ENCODE measurements around the gene DYSF.

DYSF gene

GRCh38 chr2:71716697-71717624 lies 263.6 kb downstream of the DYSF start:
- H3K27ac ChIP-seq: no peak overlapping the region
- no peak for TF ChIP-seq CTCF (conservative IDR thresholded peaks at IDR 0.05)
- no peak for TF ChIP-seq ZFX (IDR thresholded peaks at IDR 0.05)

GRCh38 chr2:71718686-71719085 lies 265.3 kb downstream of the DYSF start:
- no peak overlapping the region for H3K27ac ChIP-seq

GRCh38 chr2:71719520-71720282 lies 266.3 kb downstream of the DYSF start:
- TF ChIP-seq ZFX (IDR thresholded peaks at IDR 0.05) (no peak), CTCF (conservative IDR thresholded peaks at IDR 0.05) (no peak)

More at GRCh38 chr2:71718686-71719085, 265.3 kb downstream of the DYSF start:
- TF ChIP-seq CTCF (conservative IDR thresholded peaks at IDR 0.05) (no peak), ZFX (IDR thresholded peaks at IDR 0.05) (no peak)

GRCh38 chr2:71720283-71720560 lies 266.9 kb downstream of the DYSF start:
- no peak overlapping the region for H3K27ac ChIP-seq
- TF ChIP-seq ZFX (IDR thresholded peaks at IDR 0.05) (no peak), CTCF (conservative IDR thresholded peaks at IDR 0.05) (no peak)

More at GRCh38 chr2:71719520-71720282, 266.3 kb downstream of the DYSF start:
- H3K27ac ChIP-seq: no peak overlapping the region

- TF ChIP-seq CTCF (conservative IDR thresholded peaks at IDR 0.05) (no peak), ZFX (IDR thresholded peaks at IDR 0.05) (no peak)
- H3K27ac ChIP-seq: no peak overlapping the region
Observed at GRCh38 chr2:71720596-71721361, 267.4 kb downstream of the DYSF start.

GRCh38 chr2:71721362-71721665 lies 268.0 kb downstream of the DYSF start:
- no peak overlapping the region for H3K27ac ChIP-seq
- TF ChIP-seq CTCF (conservative IDR thresholded peaks at IDR 0.05) (no peak), ZFX (IDR thresholded peaks at IDR 0.05) (no peak)

All from C4-2B (cell line).